Urothelium cell line (cell line): Measurements from ENCODE around the gene ATP8B2.
A peak's percentile ranks its signal among the peaks of the same experiment; 100 is the strongest.
"Not testable (repeated sequence)": the region's sequence is repeated elsewhere in the genome, so short reads cannot be mapped to it uniquely, and the experiment has no call there.

Experiments
- DNase-seq: peaks from one replicate; pipeline ENCODE4 v3.0.0; 2011; ENCODE audit warnings: low spot score, mixed read lengths
- FAIRE-seq: peaks from 2 replicates; lab custom pipeline; 2011; peaks lifted over from hg19 to GRCh38; lab: Jason Lieb, UNC

The ATP8B2 gene

GRCh38 chr1:154324669-154325582 lies at the start of gene ATP8B2:
Gene ATP8B2 (plus strand): TSS chr1:154325525. CDS start chr1:154328142, 2,617 bp downstream.
- DNase-seq = peak; percentile 94
- no peak for FAIRE-seq

GRCh38 chr1:154276797-154277196 lies 48.5 kb upstream of the ATP8B2 start:
- FAIRE-seq = no peak
- no peak for DNase-seq

GRCh38 chr1:154287591-154287990 lies 37.7 kb upstream of the ATP8B2 start:
- not testable (repeated sequence) for FAIRE-seq

GRCh38 chr1:154288661-154289060 lies 36.7 kb upstream of the ATP8B2 start:
- DNase-seq = no peak
- no peak for FAIRE-seq

More at GRCh38 chr1:154287591-154287990, 37.7 kb upstream of the ATP8B2 start:
- not testable (repeated sequence) for DNase-seq

- DNase-seq (no peak), FAIRE-seq (no peak)
Measured at GRCh38 chr1:154290921-154291320, 34.4 kb upstream of the ATP8B2 start.

- no peak for FAIRE-seq
- DNase-seq = no peak
Measured at GRCh38 chr1:154295408-154296235, 29.7 kb upstream of the ATP8B2 start.

GRCh38 chr1:154301582-154301981 lies 23.7 kb upstream of the ATP8B2 start:
- FAIRE-seq = no peak

GRCh38 chr1:154304664-154305337 lies 20.5 kb upstream of the ATP8B2 start:
- FAIRE-seq (no peak), DNase-seq (peak; percentile 52)

More at GRCh38 chr1:154301582-154301981, 23.7 kb upstream of the ATP8B2 start:
- DNase-seq = no peak

- FAIRE-seq (no peak), DNase-seq (peak; percentile 52)
Measured at GRCh38 chr1:154306151-154306550, 19.2 kb upstream of the ATP8B2 start.

GRCh38 chr1:154307670-154308270 lies 17.6 kb upstream of the ATP8B2 start:
- not testable (repeated sequence) for FAIRE-seq, DNase-seq

GRCh38 chr1:154309136-154309535 lies 16.2 kb upstream of the ATP8B2 start:
- not testable (repeated sequence) for DNase-seq, FAIRE-seq

GRCh38 chr1:154312229-154313065 lies 12.9 kb upstream of the ATP8B2 start:
- DNase-seq = not testable (repeated sequence)

GRCh38 chr1:154313066-154313356 lies 12.3 kb upstream of the ATP8B2 start:
- DNase-seq (no peak), FAIRE-seq (no peak)

More at GRCh38 chr1:154312229-154313065, 12.9 kb upstream of the ATP8B2 start:
- peak; percentile 23 for FAIRE-seq

GRCh38 chr1:154314226-154314625 lies 11.1 kb upstream of the ATP8B2 start:
- not testable (repeated sequence) for DNase-seq, FAIRE-seq

- no peak for FAIRE-seq
- DNase-seq = no peak
Measured at GRCh38 chr1:154316704-154317103, 8.6 kb upstream of the ATP8B2 start.

- FAIRE-seq (no peak), DNase-seq (no peak)
Measured at GRCh38 chr1:154318386-154318785, 6.9 kb upstream of the ATP8B2 start.

GRCh38 chr1:154320882-154321608 lies 4.3 kb upstream of the ATP8B2 start, which contains the start of gene AQP10:
Gene AQP10 (plus strand): TSS chr1:154321093. CDS start chr1:154321156, 63 bp downstream.
- DNase-seq = no peak
- FAIRE-seq = no peak

GRCh38 chr1:154321609-154321934 lies 3.8 kb upstream of the ATP8B2 start:
- not testable (repeated sequence) for FAIRE-seq, DNase-seq

GRCh38 chr1:154323493-154323892 lies 1.8 kb upstream of the ATP8B2 start:
- no peak for FAIRE-seq
- no peak for DNase-seq
